Progenitor cell of endocrine pancreas (in vitro differentiated cells): ENCODE results near the gene UST. TPM values are rescaled to one million over a fixed set of nuclear protein-coding genes. Genes with fewer than 3 reads are reported as not detected.

Experiments used
- DNase-seq: peaks from one replicate; pipeline ENCODE4 v3.0.0; 2021; ENCODE audit warnings: low spot score; ENCODE audit not compliant: unreplicated experiment
- H3K27ac Mint-ChIP-seq: 2 replicates; pipeline ENCODE4 v1.8.0; 2021; ENCODE audit warnings: mild to moderate bottlenecking, moderate library complexity, mixed read lengths
- H3K27me3 Mint-ChIP-seq: 2 replicates; pipeline ENCODE4 v1.8.0; 2021; ENCODE audit warnings: mixed read lengths
- H3K36me3 Mint-ChIP-seq: 2 replicates; pipeline ENCODE4 v1.8.0; 2022; ENCODE audit warnings: mixed read lengths; ENCODE audit not compliant: insufficient read depth
- H3K4me1 Mint-ChIP-seq: 2 replicates; pipeline ENCODE4 v1.8.0; 2021; ENCODE audit warnings: low read depth, mixed read lengths
- H3K4me3 Mint-ChIP-seq: 2 replicates; pipeline ENCODE4 v1.8.0; 2021; ENCODE audit warnings: low read depth, mild to moderate bottlenecking, moderate library complexity, mixed read lengths
- H3K9me3 Mint-ChIP-seq: 2 replicates; pipeline ENCODE4 v1.8.0; 2021; ENCODE audit warnings: low read depth, mixed read lengths
- CTCF ChIP-seq: fragments of 200-600 bp; sonication (generic); IDR thresholded peaks from one replicate; pipeline ENCODE4 v1.5.0; 2021; ENCODE audit warnings: antibody characterized with exemption, mild to moderate bottlenecking; ENCODE audit not compliant: unreplicated experiment
- total RNA-seq: library from RNA; stranded (reverse); gene quantifications from 2 replicates; pipeline ENCODE4 v1.2.1, GENCODE V29; 2021

UST gene
- total RNA-seq, 1 donor from 2014 or later, result 2.9 TPM

- peaks cover 3% of the 10 kb centered on the region for H3K4me1 Mint-ChIP-seq
- no peak overlapping the region for H3K4me3 Mint-ChIP-seq
- peaks cover 7% of the 10 kb centered on the region for H3K27me3 Mint-ChIP-seq
- H3K36me3 Mint-ChIP-seq, result peaks cover 2% of the 10 kb centered on the region
- peaks cover 4% of the 10 kb centered on the region for H3K9me3 Mint-ChIP-seq
- TF ChIP-seq CTCF, result no peak
- no peak for DNase-seq
- no peak overlapping the region for H3K27ac Mint-ChIP-seq
Measured at GRCh38 chr6:148868314-148868713, 121.5 kb downstream of the UST start.

- H3K27me3 Mint-ChIP-seq, result peaks cover 7% of the 10 kb centered on the region
- H3K4me1 Mint-ChIP-seq, result peaks cover 6% of the 10 kb centered on the region
- no peak for TF ChIP-seq CTCF
- H3K27ac Mint-ChIP-seq, result no peak overlapping the region
- H3K36me3 Mint-ChIP-seq, result peaks cover 2% of the 10 kb centered on the region
- peaks cover 4% of the 10 kb centered on the region for H3K9me3 Mint-ChIP-seq
- no peak overlapping the region for H3K4me3 Mint-ChIP-seq
- no peak for DNase-seq
Measured at GRCh38 chr6:148868901-148869300, 122.1 kb downstream of the UST start.

GRCh38 chr6:148869585-148869984 is 122.8 kb downstream of the UST start:
- peaks cover 1% of the 10 kb centered on the region for H3K9me3 Mint-ChIP-seq
- H3K27me3 Mint-ChIP-seq, result peaks cover 7% of the 10 kb centered on the region
- TF ChIP-seq CTCF, result no peak
- peaks cover under 1% of the 10 kb centered on the region for H3K36me3 Mint-ChIP-seq
- no peak overlapping the region for H3K4me3 Mint-ChIP-seq
- H3K4me1 Mint-ChIP-seq, result peaks cover 4% of the 10 kb centered on the region
- no peak overlapping the region for H3K27ac Mint-ChIP-seq
- DNase-seq, result no peak

GRCh38 chr6:148873154-148873553 is 126.3 kb downstream of the UST start:
- no peak for DNase-seq
- H3K9me3 Mint-ChIP-seq, result no peaks in the 10 kb centered on the region
- H3K27ac Mint-ChIP-seq, result no peak overlapping the region
- no peak for TF ChIP-seq CTCF
- peaks cover 6% of the 10 kb centered on the region for H3K4me1 Mint-ChIP-seq
- H3K36me3 Mint-ChIP-seq, result no peaks in the 10 kb centered on the region
- peaks cover 7% of the 10 kb centered on the region for H3K27me3 Mint-ChIP-seq
- no peak overlapping the region for H3K4me3 Mint-ChIP-seq

- Mint-ChIP-seq H3K36me3 (no peaks in the 10 kb centered on the region), H3K4me3 (no peak overlapping the region), H3K27me3 (peaks cover 7% of the 10 kb centered on the region), H3K4me1 (peaks cover 6% of the 10 kb centered on the region), H3K27ac (no peak overlapping the region), H3K9me3 (no peaks in the 10 kb centered on the region)
- no peak for TF ChIP-seq CTCF
- no peak for DNase-seq
Measured at GRCh38 chr6:148873868-148874267, 127.0 kb downstream of the UST start.
